GM12878 (cell line): ENCODE measurements around the gene GFRA1. TPM values are rescaled to one million over a fixed set of nuclear protein-coding genes. Genes with fewer than 3 reads are reported as not detected.

Source experiments
- ATAC-seq: fragments of 200-7000 bp; cut with Tn5 transposase; 3 replicates; pipeline ENCODE4 v1.9.1; 2020; ENCODE audit warnings: mild to moderate bottlenecking, moderate library complexity
- BruUV-seq: library from RNA; stranded (reverse); fragments of 400-500 nt; replicated peaks from 2 replicates; lab custom pipeline; 2021; lab: Mats Ljungman, UMichigan
- CTCF ChIA-PET: fragments of 300-600 bp; sonication (Branson Sonifier 250); formaldehyde crosslinking; extraction: SDS; loops from one replicate; lab custom pipeline; 2021; ENCODE audit warnings: inconsistent platforms; lab: Yijun Ruan, JAX
- POLR2A ChIA-PET: fragments of 350-600 bp; formaldehyde crosslinking; extraction: SDS; loops from one replicate; lab custom pipeline; 2021; ENCODE audit warnings: inconsistent platforms; lab: Charles Lee
- RAD21 ChIA-PET: fragments of 300-600 bp; sonication (Branson Sonifier 250); formaldehyde crosslinking; loops from one replicate; lab custom pipeline; 2023; ENCODE audit warnings: antibody characterized with exemption; ENCODE audit not compliant: unreplicated experiment; lab: Charles Lee
- SMC1A ChIA-PET: fragments of 300-600 bp; sonication (Branson Sonifier 250); formaldehyde crosslinking; loops from one replicate; lab custom pipeline; 2023; ENCODE audit not compliant: unreplicated experiment, uncharacterized antibody; lab: Charles Lee
- DNase-seq: peaks from one replicate; pipeline ENCODE4 v3.0.0-alpha.2; 2011; ENCODE audit warnings: low read depth, low spot score
- FAIRE-seq: peaks from 3 replicates; lab custom pipeline; 2011; peaks lifted over from hg19 to GRCh38; lab: Jason Lieb, UNC
- H2AFZ ChIP-seq: 2 replicates; pipeline ENCODE4 v1.6.0; 2011; ENCODE audit warnings: low read depth, low read length, control low read depth; ENCODE audit not compliant: control insufficient read depth
- H3K27ac ChIP-seq: 2 replicates; pipeline ENCODE4 v1.5.1; 2011; ENCODE audit warnings: control low read depth; ENCODE audit not compliant: control insufficient read depth, insufficient read depth
- H3K27me3 ChIP-seq, 2 experiments: replicated peaks in 1 of 2; 2 replicates each; pipeline versions ENCODE4 v1.6.0 to v1.6.1; 2011; ENCODE audit warnings: low read length in 1 of 2; ENCODE audit not compliant: control insufficient read depth in 2 of 2, insufficient read depth in 2 of 2
- H3K36me3 ChIP-seq, 2 experiments: 2 replicates each; pipeline ENCODE4 v1.5.1; 2011; ENCODE audit warnings: low read length in 1 of 2; ENCODE audit not compliant: control insufficient read depth in 2 of 2, insufficient read depth in 2 of 2
- H3K4me1 ChIP-seq: 2 replicates; pipeline ENCODE4 v1.6.1; 2011; ENCODE audit warnings: mild to moderate bottlenecking, low read length, moderate library complexity, mixed read lengths; ENCODE audit not compliant: control insufficient read depth, insufficient read depth
- H3K4me2 ChIP-seq: 2 replicates; pipeline ENCODE4 v1.6.0; 2011; ENCODE audit warnings: control low read depth; ENCODE audit not compliant: control insufficient read depth, insufficient read depth
- H3K4me3 ChIP-seq: fragments of 200-600 bp; sonication (generic); 2 replicates; pipeline ENCODE4 v1.5.1; 2016
- H3K79me2 ChIP-seq: 2 replicates; pipeline ENCODE4 v1.6.0; 2011; ENCODE audit warnings: low read length; ENCODE audit not compliant: control insufficient read depth, insufficient read depth
- H3K9ac ChIP-seq: 2 replicates; pipeline ENCODE4 v1.8.0; 2011; ENCODE audit warnings: low read length, control low read depth, mixed read lengths; ENCODE audit not compliant: control insufficient read depth, insufficient read depth
- H3K9me3 ChIP-seq: replicated peaks from 3 replicates; pipeline ENCODE4 v1.5.1; 2011; ENCODE audit warnings: mild to moderate bottlenecking, low read length; ENCODE audit not compliant: control insufficient read depth, insufficient read depth
- H4K20me1 ChIP-seq: 2 replicates; pipeline ENCODE4 v1.6.0; 2011; ENCODE audit not compliant: control insufficient read depth, insufficient read depth
- BCL11A ChIP-seq: IDR thresholded peaks from 2 replicates; pipeline ENCODE4 v1.6.1; 2011; ENCODE audit warnings: low read depth, low read length
- FOS ChIP-seq: IDR thresholded peaks from 3 replicates; pipeline ENCODE4 v1.6.1; 2011; ENCODE audit warnings: borderline replicate concordance; ENCODE audit not compliant: insufficient read length; ENCODE audit errors: extremely low read depth
- MEF2B ChIP-seq: fragments of 450-650 bp; IDR thresholded peaks from 2 replicates; pipeline ENCODE4 v1.6.1; 2018; ENCODE audit warnings: mild to moderate bottlenecking, moderate library complexity; ENCODE audit not compliant: partially characterized antibody, poor library complexity, severe bottlenecking
- NFIC ChIP-seq: IDR thresholded peaks from 2 replicates; pipeline ENCODE4 v1.6.1; 2012; ENCODE audit warnings: low read depth, mild to moderate bottlenecking, inconsistent platforms, low read length, moderate library complexity
- SP1 ChIP-seq: IDR thresholded peaks from one replicate; pipeline ENCODE4 v1.6.1; 2011; ENCODE audit warnings: low read depth, low read length
- SUPT20H ChIP-seq: IDR thresholded peaks from 2 replicates; pipeline ENCODE4 v1.6.1; 2011; ENCODE audit warnings: low read depth, mild to moderate bottlenecking, low read length, moderate library complexity, borderline replicate concordance; ENCODE audit not compliant: control insufficient read depth
- WGBS: methylation state at CpG from one replicate; pipeline ENCODE4 v1.1.6; 2016; ENCODE audit warnings: low lambda C conversion rate; ENCODE audit not compliant: insufficient replicate concordance, insufficient coverage; ENCODE audit errors: missing lambda C conversion rate; 5-methylcytosine and 5-hydroxymethylcytosine counted together
- in situ Hi-C: fragments of 300-500 bp; cut with MboI; formaldehyde crosslinking; loops from 9 replicates; pipeline ENCODE4 v1.14.3; 2018; ENCODE audit warnings: mixed read lengths
- intact Hi-C: fragments of 100-400 bp; cut with micrococcal nuclease; formaldehyde crosslinking; loops from one replicate; pipeline ENCODE4 v1.14.2; 2022; ENCODE audit not compliant: unreplicated experiment
- polyA plus RNA-seq, 11 experiments: library from polyadenylated mRNA; depleted of rRNA in 4 of 11; unstranded in 6 of 11; stranded (reverse) in 5 of 11; fragments of >200 nt; fragmentation: Nextera tagmentation in 4 of 11; fragmentation: Illumina TruSeq in 1 of 11; extraction: Ambion mirVana in 4 of 11; extraction: Trizol in 1 of 11; gene quantifications; 1 replicate in 1 of 11; 2 replicates in 10 of 11; pipeline versions ENCODE4 v1.2.1 to v1.2.3, GENCODE V29; 2011 to 2016; ENCODE audit warnings: inconsistent platforms in 2 of 11, missing spikeins in 2 of 11, low read depth in 1 of 11
- total RNA-seq, 4 experiments: library from RNA; depleted of rRNA in 3 of 4; stranded (reverse); fragments of >200 nt in 3 of 4; fragmentation: Illumina TruSeq in 1 of 4; extraction: Trizol in 1 of 4; gene quantifications; 2 replicates each; pipeline versions ENCODE4 v1.2.1 to v1.2.3, GENCODE V29; 2013 to 2021
- TF ChIP-seq, protein P1 (sequence below), 3 experiments: IDR thresholded peaks in 2 of 3; conservative IDR thresholded peaks in 1 of 3; 2 replicates each; pipeline ENCODE4 v1.5.1; 2011; ENCODE audit warnings: low read depth in 3 of 3, low read length in 3 of 3, mild to moderate bottlenecking in 3 of 3, control low read depth in 2 of 3, moderate library complexity in 2 of 3, inconsistent platforms in 1 of 3, mixed read lengths in 1 of 3; ENCODE audit not compliant: control insufficient read depth in 2 of 3, insufficient read depth in 1 of 3; ENCODE audit errors: extremely low read depth in 1 of 3
- TF ChIP-seq, protein P2 (sequence below): IDR thresholded peaks from 2 replicates; pipeline ENCODE4 v1.6.1; 2012; ENCODE audit warnings: low read depth, low read length, improper control_type of control experiment

The GFRA1 gene
- total and polyA plus RNA-seq, 10 of the 15 experiments (the other 5 are each of a cell fraction or from before 2014, with no cell fraction given) = 0.05 to 0.19 TPM; not detected in 8

DNA sequence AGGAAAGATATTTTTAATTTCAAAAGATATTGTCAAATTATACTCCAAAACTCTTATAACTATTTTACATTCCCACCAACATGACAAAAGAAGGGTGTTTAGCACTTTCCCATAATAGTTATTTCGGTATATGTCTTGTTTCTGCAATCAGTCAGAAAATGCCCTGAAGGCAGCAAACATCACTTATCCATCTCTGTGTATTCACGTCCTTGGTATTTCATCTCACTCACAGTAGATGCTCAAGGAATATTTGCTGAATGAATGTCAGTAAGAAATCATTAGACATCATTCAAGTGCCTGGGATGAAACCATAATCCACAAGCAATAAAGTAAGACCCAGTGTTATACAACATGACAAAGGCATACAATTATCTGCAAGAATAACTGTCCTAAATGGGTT lies 112.7 kb downstream of the GFRA1 start:
- Histone ChIP-seq H3K27me3 (no peaks in the 10 kb centered on the region), H3K9me3 (no peaks in the 10 kb centered on the region), H2AFZ (no peak overlapping the region), H3K9ac (no peak overlapping the region), H3K4me1 (no peaks in the 10 kb centered on the region), H3K27ac (no peak overlapping the region), H3K4me3 (no peak overlapping the region), H3K4me2 (no peak overlapping the region), H3K79me2 (no peaks in the 10 kb centered on the region), H3K36me3 (no peaks in the 10 kb centered on the region), H4K20me1 (no peaks in the 10 kb centered on the region)
- RAD21 ChIA-PET = no interaction called here
- ATAC-seq (no peak), FAIRE-seq (no peak), DNase-seq (no peak)
- TF ChIP-seq MEF2B (no peak), BCL11A (no peak), SP1 (no peak), SUPT20H (no peak), FOS (no peak), NFIC (no peak)
- TF ChIP-seq, protein P1, sequence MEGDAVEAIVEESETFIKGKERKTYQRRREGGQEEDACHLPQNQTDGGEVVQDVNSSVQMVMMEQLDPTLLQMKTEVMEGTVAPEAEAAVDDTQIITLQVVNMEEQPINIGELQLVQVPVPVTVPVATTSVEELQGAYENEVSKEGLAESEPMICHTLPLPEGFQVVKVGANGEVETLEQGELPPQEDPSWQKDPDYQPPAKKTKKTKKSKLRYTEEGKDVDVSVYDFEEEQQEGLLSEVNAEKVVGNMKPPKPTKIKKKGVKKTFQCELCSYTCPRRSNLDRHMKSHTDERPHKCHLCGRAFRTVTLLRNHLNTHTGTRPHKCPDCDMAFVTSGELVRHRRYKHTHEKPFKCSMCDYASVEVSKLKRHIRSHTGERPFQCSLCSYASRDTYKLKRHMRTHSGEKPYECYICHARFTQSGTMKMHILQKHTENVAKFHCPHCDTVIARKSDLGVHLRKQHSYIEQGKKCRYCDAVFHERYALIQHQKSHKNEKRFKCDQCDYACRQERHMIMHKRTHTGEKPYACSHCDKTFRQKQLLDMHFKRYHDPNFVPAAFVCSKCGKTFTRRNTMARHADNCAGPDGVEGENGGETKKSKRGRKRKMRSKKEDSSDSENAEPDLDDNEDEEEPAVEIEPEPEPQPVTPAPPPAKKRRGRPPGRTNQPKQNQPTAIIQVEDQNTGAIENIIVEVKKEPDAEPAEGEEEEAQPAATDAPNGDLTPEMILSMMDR (IDR thresholded peaks at IDR 0.05 in 2 of 3, conservative IDR thresholded peaks at IDR 0.05 in 1 of 3; ENCODE audit: control insufficient read depth in 2 of 3, extremely low read depth in 1 of 3, insufficient read depth in 1 of 3, low read depth in 3 of 3, low read length in 3 of 3) = no peak
- TF ChIP-seq, protein P2, sequence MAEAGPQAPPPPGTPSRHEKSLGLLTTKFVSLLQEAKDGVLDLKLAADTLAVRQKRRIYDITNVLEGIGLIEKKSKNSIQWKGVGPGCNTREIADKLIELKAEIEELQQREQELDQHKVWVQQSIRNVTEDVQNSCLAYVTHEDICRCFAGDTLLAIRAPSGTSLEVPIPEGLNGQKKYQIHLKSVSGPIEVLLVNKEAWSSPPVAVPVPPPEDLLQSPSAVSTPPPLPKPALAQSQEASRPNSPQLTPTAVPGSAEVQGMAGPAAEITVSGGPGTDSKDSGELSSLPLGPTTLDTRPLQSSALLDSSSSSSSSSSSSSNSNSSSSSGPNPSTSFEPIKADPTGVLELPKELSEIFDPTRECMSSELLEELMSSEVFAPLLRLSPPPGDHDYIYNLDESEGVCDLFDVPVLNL = no peak
- intact Hi-C loops (no loop called here), in situ Hi-C loops (no loop called here)
- POLR2A ChIA-PET = no interaction called here
- 4% methylated on average over 2 of the region's 2 CpGs for WGBS
- CTCF ChIA-PET = no interaction called here
- SMC1A ChIA-PET = no interaction called here
- BruUV-seq = no TSS peak
